ENCODE results near the gene LAMA2.

The LAMA2 gene

GRCh38 chr6:129534926-129535325 is 652.0 kb downstream of the LAMA2 start:
- Histone ChIP-seq H3K4me2 (ENCODE audit: low read depth, low read length) (no peak overlapping the region), H3K9me2 (replicated peaks; ENCODE audit: insufficient read depth, low read length) (peaks cover 3% of the 10 kb centered on the region; the same call in 1 of the 2 replicates), H3K4me3 (ENCODE audit: low read length) (no peak overlapping the region), H3K79me2 (ENCODE audit: low read length) (no peaks in the 10 kb centered on the region), H3K4me1 (ENCODE audit: low read length) (no peaks in the 10 kb centered on the region), H3K36me3 (replicated peaks; ENCODE audit: insufficient read depth, low read length) (no peaks in the 10 kb centered on the region), H3K27ac (ENCODE audit: low read length) (no peak overlapping the region), H2AFZ (ENCODE audit: low read length) (no peak overlapping the region), H4K20me1 (ENCODE audit: insufficient read depth, low read length) (no peaks in the 10 kb centered on the region), H3K9ac (ENCODE audit: low read length) (no peak overlapping the region), H3K27me3 (replicated peaks; ENCODE audit: insufficient read depth, low read length) (no peaks in the 10 kb centered on the region), H3F3A (ENCODE audit: insufficient read depth, low read length) (no peaks in the 10 kb centered on the region), H3K9me3 (replicated peaks; ENCODE audit: insufficient read depth, low read length) (no peaks in the 10 kb centered on the region)
- DNase-seq = no peak
- TF ChIP-seq, protein P1, sequence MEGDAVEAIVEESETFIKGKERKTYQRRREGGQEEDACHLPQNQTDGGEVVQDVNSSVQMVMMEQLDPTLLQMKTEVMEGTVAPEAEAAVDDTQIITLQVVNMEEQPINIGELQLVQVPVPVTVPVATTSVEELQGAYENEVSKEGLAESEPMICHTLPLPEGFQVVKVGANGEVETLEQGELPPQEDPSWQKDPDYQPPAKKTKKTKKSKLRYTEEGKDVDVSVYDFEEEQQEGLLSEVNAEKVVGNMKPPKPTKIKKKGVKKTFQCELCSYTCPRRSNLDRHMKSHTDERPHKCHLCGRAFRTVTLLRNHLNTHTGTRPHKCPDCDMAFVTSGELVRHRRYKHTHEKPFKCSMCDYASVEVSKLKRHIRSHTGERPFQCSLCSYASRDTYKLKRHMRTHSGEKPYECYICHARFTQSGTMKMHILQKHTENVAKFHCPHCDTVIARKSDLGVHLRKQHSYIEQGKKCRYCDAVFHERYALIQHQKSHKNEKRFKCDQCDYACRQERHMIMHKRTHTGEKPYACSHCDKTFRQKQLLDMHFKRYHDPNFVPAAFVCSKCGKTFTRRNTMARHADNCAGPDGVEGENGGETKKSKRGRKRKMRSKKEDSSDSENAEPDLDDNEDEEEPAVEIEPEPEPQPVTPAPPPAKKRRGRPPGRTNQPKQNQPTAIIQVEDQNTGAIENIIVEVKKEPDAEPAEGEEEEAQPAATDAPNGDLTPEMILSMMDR (IDR thresholded peaks at IDR 0.05; ENCODE audit: low read length) = no peak
- no peak for TF ChIP-seq EZH2phosphoT487 (IDR thresholded peaks at IDR 0.05; ENCODE audit: low read length)
- no peak for TF ChIP-seq EZH2 (optimal IDR thresholded peaks at IDR 0.05; ENCODE audit: low read depth, low read length)

DNA sequence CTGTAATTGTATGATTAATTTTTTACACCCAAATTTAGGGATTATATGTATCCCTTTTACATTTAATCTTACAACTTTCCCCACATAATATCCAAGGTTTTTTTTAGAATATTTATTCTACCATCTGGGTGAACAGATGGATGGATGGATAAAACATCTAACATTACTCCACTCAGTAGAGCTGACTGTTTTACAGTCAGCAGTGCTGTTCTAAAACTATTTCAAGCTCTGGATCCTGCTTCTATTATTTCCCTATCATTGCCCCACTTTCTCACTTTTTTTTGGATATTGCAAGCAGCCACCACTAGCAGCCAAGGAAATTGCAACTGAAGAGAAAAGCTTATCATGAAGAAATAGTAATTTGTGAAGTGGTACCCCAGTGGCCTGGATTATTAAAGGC is 653.3 kb downstream of the LAMA2 start:
- no peaks in the 10 kb centered on the region for H3F3A ChIP-seq (ENCODE audit: insufficient read depth, low read length)
- no peak overlapping the region for H3K4me3 ChIP-seq (ENCODE audit: low read length)
- no peak overlapping the region for H3K4me2 ChIP-seq (ENCODE audit: low read depth, low read length)
- no peak for DNase-seq
- H3K27ac ChIP-seq (ENCODE audit: low read length) = no peak overlapping the region
- H3K79me2 ChIP-seq (ENCODE audit: low read length) = no peaks in the 10 kb centered on the region
- no peaks in the 10 kb centered on the region for H4K20me1 ChIP-seq (ENCODE audit: insufficient read depth, low read length)
- H3K36me3 ChIP-seq (replicated peaks; ENCODE audit: insufficient read depth, low read length) = no peaks in the 10 kb centered on the region
- H3K9me2 ChIP-seq (replicated peaks; ENCODE audit: insufficient read depth, low read length) = peaks cover 3% of the 10 kb centered on the region; the same call in 1 of the 2 replicates
- TF ChIP-seq, protein P1 (IDR thresholded peaks at IDR 0.05; ENCODE audit: low read length) = no peak
- TF ChIP-seq EZH2 (optimal IDR thresholded peaks at IDR 0.05; ENCODE audit: low read depth, low read length) = no peak
- no peak for TF ChIP-seq EZH2phosphoT487 (IDR thresholded peaks at IDR 0.05; ENCODE audit: low read length)
- no peaks in the 10 kb centered on the region for H3K27me3 ChIP-seq (replicated peaks; ENCODE audit: insufficient read depth, low read length)
- H3K9ac ChIP-seq (ENCODE audit: low read length) = no peak overlapping the region
- no peaks in the 10 kb centered on the region for H3K4me1 ChIP-seq (ENCODE audit: low read length)
- H2AFZ ChIP-seq (ENCODE audit: low read length) = no peak overlapping the region
- no peaks in the 10 kb centered on the region for H3K9me3 ChIP-seq (replicated peaks; ENCODE audit: insufficient read depth, low read length)

DNA sequence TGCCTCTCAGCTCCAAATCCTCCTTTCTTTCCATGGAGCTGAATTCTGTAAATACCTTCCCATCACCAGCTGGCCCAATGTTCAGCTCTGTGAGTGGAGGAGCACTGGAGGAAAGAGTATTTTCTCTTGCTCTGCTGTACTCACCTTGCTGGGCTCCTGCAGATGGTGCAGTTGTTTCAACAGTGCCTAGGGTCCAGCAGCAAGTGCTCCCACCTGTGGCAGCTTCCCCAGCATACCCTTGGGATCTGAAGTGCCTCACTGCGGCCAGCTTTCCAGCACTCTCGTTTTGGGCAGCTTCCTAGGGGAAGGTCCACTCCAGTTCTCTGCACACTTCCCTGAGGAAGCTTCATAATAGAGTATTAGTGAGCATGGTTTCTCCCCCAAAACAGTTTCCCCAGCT is 656.1 kb downstream of the LAMA2 start:
- no peak overlapping the region for H3K27ac ChIP-seq (ENCODE audit: low read length)
- no peak overlapping the region for H3K9ac ChIP-seq (ENCODE audit: low read length)
- H3F3A ChIP-seq (ENCODE audit: insufficient read depth, low read length) = no peaks in the 10 kb centered on the region
- H2AFZ ChIP-seq (ENCODE audit: low read length) = no peak overlapping the region
- TF ChIP-seq, protein P1 (IDR thresholded peaks at IDR 0.05; ENCODE audit: low read length) = no peak
- TF ChIP-seq EZH2 (optimal IDR thresholded peaks at IDR 0.05; ENCODE audit: low read depth, low read length) = no peak
- TF ChIP-seq EZH2phosphoT487 (IDR thresholded peaks at IDR 0.05; ENCODE audit: low read length) = no peak
- no peak overlapping the region for H3K4me2 ChIP-seq (ENCODE audit: low read depth, low read length)
- peaks cover 3% of the 10 kb centered on the region; the same call in 1 of the 2 replicates for H3K9me2 ChIP-seq (replicated peaks; ENCODE audit: insufficient read depth, low read length)
- no peaks in the 10 kb centered on the region for H4K20me1 ChIP-seq (ENCODE audit: insufficient read depth, low read length)
- no peaks in the 10 kb centered on the region for H3K9me3 ChIP-seq (replicated peaks; ENCODE audit: insufficient read depth, low read length)
- no peaks in the 10 kb centered on the region for H3K79me2 ChIP-seq (ENCODE audit: low read length)
- DNase-seq = no peak
- H3K4me1 ChIP-seq (ENCODE audit: low read length) = no peaks in the 10 kb centered on the region
- H3K4me3 ChIP-seq (ENCODE audit: low read length) = no peak overlapping the region
- no peaks in the 10 kb centered on the region for H3K36me3 ChIP-seq (replicated peaks; ENCODE audit: insufficient read depth, low read length)
- H3K27me3 ChIP-seq (replicated peaks; ENCODE audit: insufficient read depth, low read length) = no peaks in the 10 kb centered on the region
